Activated B cell treated with CpG ODN at 0.5 μM for 24 hours (primary cell): ENCODE results near the gene TMEM164. TPM values are rescaled to one million over a fixed set of nuclear protein-coding genes. Genes with fewer than 3 reads are reported as not detected.

Source experiments
- ATAC-seq: fragments of 200-7000 bp; cut with Tn5 transposase; one replicate; pipeline ENCODE4 v1.10.0; 2021; ENCODE audit warnings: low read depth, mild to moderate bottlenecking, moderate library complexity
- CTCF ChIA-PET: fragments of 350-600 bp; sonication (Branson Sonifier 250); formaldehyde crosslinking; loops from one replicate; lab custom pipeline; 2021; ENCODE audit warnings: antibody characterized with exemption; lab: Charles Lee
- POLR2A ChIA-PET: fragments of 350-600 bp; sonication (Branson Sonifier 250); formaldehyde crosslinking; loops from one replicate; lab custom pipeline; 2021; ENCODE audit warnings: antibody characterized with exemption; lab: Charles Lee
- DNase-seq: peaks from one replicate; pipeline ENCODE4 v3.0.0; 2022
- H3K27ac Mint-ChIP-seq: one replicate; pipeline ENCODE4 v1.8.0; 2020; ENCODE audit warnings: mixed read lengths
- H3K27me3 Mint-ChIP-seq: one replicate; pipeline ENCODE4 v1.8.0; 2021; ENCODE audit warnings: mixed read lengths
- H3K36me3 Mint-ChIP-seq: one replicate; pipeline ENCODE4 v1.8.0; 2021; ENCODE audit warnings: low read depth, mixed read lengths
- H3K4me1 Mint-ChIP-seq: one replicate; pipeline ENCODE4 v1.8.0; 2021; ENCODE audit warnings: mixed read lengths
- H3K4me3 Mint-ChIP-seq: one replicate; pipeline ENCODE4 v1.8.0; 2020; ENCODE audit warnings: mild to moderate bottlenecking, mixed read lengths
- H3K9me3 Mint-ChIP-seq: one replicate; pipeline ENCODE4 v1.8.0; 2020; ENCODE audit warnings: mixed read lengths
- CTCF ChIP-seq: fragments of 200-600 bp; IDR thresholded peaks from one replicate; pipeline ENCODE4 v1.8.0; 2022; ENCODE audit warnings: antibody characterized with exemption, mild to moderate bottlenecking
- intact Hi-C: fragments of 100-400 bp; cut with micrococcal nuclease; formaldehyde crosslinking; loops from one replicate; pipeline ENCODE4 v1.15.1; 2024
- total RNA-seq: library from RNA; stranded (reverse); gene quantifications from 2 replicates; pipeline ENCODE4 v1.2.3, GENCODE V29; 2022

TMEM164 gene
- total RNA-seq, 1 donor from 2014 or later: 21.8 TPM

GRCh38 chrX:110192516-110192915 lies 189.6 kb downstream of the TMEM164 start:
- Mint-ChIP-seq H3K4me3 (no peak overlapping the region), H3K9me3 (no peaks in the 10 kb centered on the region), H3K36me3 (peaks cover 7% of the 10 kb centered on the region), H3K27me3 (no peaks in the 10 kb centered on the region), H3K27ac (no peak overlapping the region), H3K4me1 (peaks cover 11% of the 10 kb centered on the region)
- no peak for TF ChIP-seq CTCF
- ChIA-PET CTCF (no interaction called here), POLR2A (no interaction called here)
- intact Hi-C loops: no loop called here
- no peak for ATAC-seq
- DNase-seq: no peak

- TF ChIP-seq CTCF: no peak
- intact Hi-C loops: no loop called here
- Mint-ChIP-seq H3K27me3 (no peaks in the 10 kb centered on the region), H3K27ac (no peak overlapping the region), H3K4me1 (no peaks in the 10 kb centered on the region), H3K4me3 (no peak overlapping the region), H3K9me3 (no peaks in the 10 kb centered on the region), H3K36me3 (peaks cover 7% of the 10 kb centered on the region)
- no peak for DNase-seq
- CTCF ChIA-PET: no interaction called here
- ATAC-seq: no peak
- POLR2A ChIA-PET: no interaction called here
These were observed 192.1 kb downstream of the TMEM164 start for GRCh38 chrX:110194977-110195376.

GRCh38 chrX:110201799-110202198 lies 198.9 kb downstream of the TMEM164 start:
- ATAC-seq (no peak), DNase-seq (no peak)
- TF ChIP-seq CTCF: no peak
- ChIA-PET CTCF (no interaction called here), POLR2A (no interaction called here)
- Mint-ChIP-seq H3K27ac (no peak overlapping the region), H3K27me3 (no peaks in the 10 kb centered on the region), H3K36me3 (peaks cover 17% of the 10 kb centered on the region), H3K4me3 (no peak overlapping the region), H3K9me3 (no peaks in the 10 kb centered on the region), H3K4me1 (no peaks in the 10 kb centered on the region)
- intact Hi-C loops: no loop called here

- peaks cover 22% of the 10 kb centered on the region for H3K36me3 Mint-ChIP-seq
- no peak overlapping the region for H3K4me3 Mint-ChIP-seq
- no peak for TF ChIP-seq CTCF
- ChIA-PET CTCF (interaction anchor here (1.1 kb wide), 1 partner anchor 49 kb away, joined by 3 read pairs; no protein-coding TSS in a partner anchor), POLR2A (no interaction called here)
- no peak for DNase-seq
- intact Hi-C loops: no loop called here
- H3K27me3 Mint-ChIP-seq: no peaks in the 10 kb centered on the region
- no peaks in the 10 kb centered on the region for H3K4me1 Mint-ChIP-seq
- ATAC-seq: no peak
- no peaks in the 10 kb centered on the region for H3K9me3 Mint-ChIP-seq
- H3K27ac Mint-ChIP-seq: no peak overlapping the region
These were observed 202.1 kb downstream of the TMEM164 start for GRCh38 chrX:110204986-110205385.

- DNase-seq: no peak
- H3K4me3 Mint-ChIP-seq: no peak overlapping the region
- POLR2A ChIA-PET: interaction anchor here (0.9 kb wide), 1 partner anchor 108 kb away, joined by 5 read pairs; no protein-coding TSS in a partner anchor
- no peaks in the 10 kb centered on the region for H3K4me1 Mint-ChIP-seq
- H3K27ac Mint-ChIP-seq: no peak overlapping the region
- H3K36me3 Mint-ChIP-seq: peaks cover 9% of the 10 kb centered on the region
- no peak for TF ChIP-seq CTCF
- H3K9me3 Mint-ChIP-seq: no peaks in the 10 kb centered on the region
- CTCF ChIA-PET: no interaction called here
- no peak for ATAC-seq
- no peaks in the 10 kb centered on the region for H3K27me3 Mint-ChIP-seq
- intact Hi-C loops: no loop called here
These were observed 205.2 kb downstream of the TMEM164 start for GRCh38 chrX:110208092-110208491.
